Upper lobe of left lung (tissue), 4 donors: ENCODE results near the gene ZNF319.

Experiments used
- POLR2A ChIP-seq, 4 donors: fragments of 450-650 bp; IDR thresholded peaks; one replicate each; pipeline ENCODE4 v1.5.1; 2016 to 2017; ENCODE audit warnings: antibody characterized with exemption in 4 of 4, mild to moderate bottlenecking in 2 of 4
- TF ChIP-seq, protein P1 (sequence below), 6 experiments: fragments of 450-650 bp in 4 of 6; fragments of 200-600 bp in 2 of 6; sonication (generic) in 2 of 6; IDR thresholded peaks; one replicate each; pipeline ENCODE4 v1.5.1; 2016 to 2019; ENCODE audit warnings: antibody characterized with exemption in 6 of 6

DNA sequence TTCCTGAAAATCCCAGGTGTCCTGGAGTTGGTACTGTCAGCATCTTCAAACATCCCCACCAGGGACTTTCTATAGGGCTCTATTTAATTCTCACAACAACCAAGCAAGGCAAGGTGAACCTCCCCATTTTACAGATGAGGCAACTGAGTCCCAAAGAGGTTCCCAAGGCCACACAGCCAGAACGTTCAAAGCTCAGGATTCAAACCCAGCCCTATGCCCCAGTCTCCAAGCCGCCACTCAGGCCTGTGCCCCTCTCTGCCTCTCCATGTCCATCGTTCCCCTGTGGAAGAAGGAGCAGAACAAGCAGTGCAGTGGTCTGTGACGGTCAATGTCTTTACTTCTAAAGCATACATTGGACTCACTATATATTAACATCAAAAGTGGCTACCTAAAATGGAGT, 6.1 kb downstream of the ZNF319 start:
- TF ChIP-seq, protein P1, sequence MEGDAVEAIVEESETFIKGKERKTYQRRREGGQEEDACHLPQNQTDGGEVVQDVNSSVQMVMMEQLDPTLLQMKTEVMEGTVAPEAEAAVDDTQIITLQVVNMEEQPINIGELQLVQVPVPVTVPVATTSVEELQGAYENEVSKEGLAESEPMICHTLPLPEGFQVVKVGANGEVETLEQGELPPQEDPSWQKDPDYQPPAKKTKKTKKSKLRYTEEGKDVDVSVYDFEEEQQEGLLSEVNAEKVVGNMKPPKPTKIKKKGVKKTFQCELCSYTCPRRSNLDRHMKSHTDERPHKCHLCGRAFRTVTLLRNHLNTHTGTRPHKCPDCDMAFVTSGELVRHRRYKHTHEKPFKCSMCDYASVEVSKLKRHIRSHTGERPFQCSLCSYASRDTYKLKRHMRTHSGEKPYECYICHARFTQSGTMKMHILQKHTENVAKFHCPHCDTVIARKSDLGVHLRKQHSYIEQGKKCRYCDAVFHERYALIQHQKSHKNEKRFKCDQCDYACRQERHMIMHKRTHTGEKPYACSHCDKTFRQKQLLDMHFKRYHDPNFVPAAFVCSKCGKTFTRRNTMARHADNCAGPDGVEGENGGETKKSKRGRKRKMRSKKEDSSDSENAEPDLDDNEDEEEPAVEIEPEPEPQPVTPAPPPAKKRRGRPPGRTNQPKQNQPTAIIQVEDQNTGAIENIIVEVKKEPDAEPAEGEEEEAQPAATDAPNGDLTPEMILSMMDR (IDR thresholded peaks at IDR 0.05), result no peak
- TF ChIP-seq POLR2A (IDR thresholded peaks at IDR 0.05), result no peak
